IMR-90 (cell line): ENCODE data around the gene ADGRG6.

Experiments used
- CEBPB ChIP-seq: IDR thresholded peaks from 2 replicates; pipeline ENCODE4 v1.6.1; 2012; ENCODE audit warnings: low read depth, low read length, improper control_type of control experiment
- CTCF ChIP-seq: conservative IDR thresholded peaks from 2 replicates; pipeline ENCODE4 v1.5.1; 2012; ENCODE audit warnings: mild to moderate bottlenecking, low read depth, low read length, improper control_type of control experiment
- MAZ ChIP-seq: IDR thresholded peaks from 2 replicates; pipeline ENCODE4 v1.6.1; 2012; ENCODE audit warnings: low read depth, mild to moderate bottlenecking, low read length, improper control_type of control experiment, moderate library complexity, borderline replicate concordance
- MXI1 ChIP-seq: IDR thresholded peaks from 2 replicates; pipeline ENCODE4 v1.6.1; 2012; ENCODE audit warnings: low read depth, mild to moderate bottlenecking, low read length, moderate library complexity, borderline replicate concordance

- TF ChIP-seq CTCF (no peak), MXI1 (no peak), MAZ (no peak), CEBPB (no peak)
These were observed 96.5 kb downstream of the ADGRG6 start for GRCh38 chr6:142398353-142398752.
